K562 (cell line): ENCODE measurements around the gene CMIP. TPM values are rescaled to one million over a fixed set of nuclear protein-coding genes. Genes with fewer than 3 reads are reported as not detected.
A peak's percentile ranks its signal among the peaks of the same experiment; 100 is the strongest.

Experiments used
- ATF3 ChIP-seq, 2 experiments: fragments of 450-650 bp in 1 of 2; sonication (generic) in 1 of 2; formaldehyde crosslinking in 1 of 2; IDR thresholded peaks in 1 of 2; conservative IDR thresholded peaks in 1 of 2; 2 replicates each; pipeline versions ENCODE4 v1.6.1 to v1.8.1; 2016 to 2023; ENCODE audit warnings: mild to moderate bottlenecking in 2 of 2, moderate library complexity in 2 of 2, inconsistent platforms in 1 of 2, missing genetic modification reagents in 1 of 2
- CBFA2T2 ChIP-seq: fragments of 450-650 bp; conservative IDR thresholded peaks from 2 replicates; pipeline ENCODE4 v1.6.1; 2017; ENCODE audit warnings: mild to moderate bottlenecking
- FOXK2 ChIP-seq, 2 experiments: fragments of 450-650 bp; IDR thresholded peaks in 1 of 2; conservative IDR thresholded peaks in 1 of 2; 2 replicates each; pipeline ENCODE4 v1.6.1; 2016; ENCODE audit warnings: low read depth in 2 of 2, mild to moderate bottlenecking in 1 of 2
- HMG20A ChIP-seq: fragments of 450-650 bp; formaldehyde crosslinking; conservative IDR thresholded peaks from 2 replicates; pipeline ENCODE4 v1.4.0; 2020; ENCODE audit warnings: mild to moderate bottlenecking, mixed read lengths
- HMGXB4 ChIP-seq: sonication (generic); formaldehyde crosslinking; IDR thresholded peaks from 2 replicates; pipeline ENCODE4 v1.8.1; 2023; ENCODE audit warnings: mild to moderate bottlenecking, missing genetic modification reagents
- HNRNPK ChIP-seq: fragments of 200-400 bp; formaldehyde crosslinking; IDR thresholded peaks from one replicate; pipeline ENCODE4 v1.6.1; 2018; ENCODE audit warnings: mild to moderate bottlenecking, low read depth, low read length; ENCODE audit not compliant: poor library complexity, severe bottlenecking
- ILF3 ChIP-seq: fragments of 450-650 bp; IDR thresholded peaks from 2 replicates; pipeline ENCODE4 v1.6.1; 2018; ENCODE audit warnings: antibody characterized with exemption, mild to moderate bottlenecking, moderate library complexity, borderline replicate concordance
- MAFG ChIP-seq: fragments of 450-650 bp; conservative IDR thresholded peaks from 2 replicates; pipeline ENCODE4 v1.6.1; 2016; ENCODE audit warnings: missing genetic modification characterization, missing compliant biosample characterization
- PHB ChIP-seq: fragments of 250-450 bp; sonication (Bioruptor Pico); IDR thresholded peaks from 2 replicates; pipeline ENCODE4 v1.5.0; 2021
- RB1 ChIP-seq: fragments of 450-650 bp; IDR thresholded peaks from 2 replicates; pipeline ENCODE4 v1.6.1; 2017; ENCODE audit warnings: low read depth, mild to moderate bottlenecking
- TEAD4 ChIP-seq, 2 experiments: sonication (generic) in 1 of 2; formaldehyde crosslinking in 1 of 2; IDR thresholded peaks; 2 replicates each; pipeline versions ENCODE4 v1.6.1 to v1.8.0; 2012 to 2022; ENCODE audit warnings: borderline replicate concordance in 1 of 2, inconsistent platforms in 1 of 2, low read length in 1 of 2, mild to moderate bottlenecking in 1 of 2, missing genetic modification reagents in 1 of 2
- TOE1 ChIP-seq, 2 experiments: fragments of 450-650 bp in 1 of 2; sonication (generic) in 1 of 2; formaldehyde crosslinking in 1 of 2; IDR thresholded peaks; 2 replicates each; pipeline versions ENCODE4 v1.7.1 to v1.8.0; 2016 to 2022; ENCODE audit warnings: borderline replicate concordance in 2 of 2, mild to moderate bottlenecking in 2 of 2, antibody characterized with exemption in 1 of 2, inconsistent platforms in 1 of 2, low read depth in 1 of 2, missing genetic modification reagents in 1 of 2, moderate library complexity in 1 of 2
- TRIM24 ChIP-seq, 2 experiments: fragments of 450-650 bp; IDR thresholded peaks; 2 replicates each; pipeline ENCODE4 v1.6.1; 2016
- USF1 ChIP-seq: sonication (generic); formaldehyde crosslinking; IDR thresholded peaks from 2 replicates; pipeline ENCODE4 v1.9.0; 2022; ENCODE audit warnings: mild to moderate bottlenecking, missing genetic modification reagents
- ZBTB5 ChIP-seq: fragments of 450-650 bp; IDR thresholded peaks from 2 replicates; pipeline ENCODE4 v1.6.1; 2017; ENCODE audit warnings: antibody characterized with exemption
- polyA plus RNA-seq, 8 experiments: library from polyadenylated mRNA; depleted of rRNA in 4 of 8; stranded (reverse) in 5 of 8; unstranded in 3 of 8; fragments of >200 nt; fragmentation: Nextera tagmentation in 2 of 8; fragmentation: Illumina TruSeq in 1 of 8; extraction: Ambion mirVana in 2 of 8; extraction: Trizol in 1 of 8; gene quantifications; 2 replicates each; pipeline versions ENCODE4 v1.2.1 to v1.2.3, GENCODE V29; 2011 to 2014; ENCODE audit warnings: inconsistent platforms in 1 of 8, missing spikeins in 1 of 8
- total RNA-seq, 7 experiments: library from RNA; depleted of rRNA in 6 of 7; stranded (reverse); fragments of >200 nt in 6 of 7; fragmentation: Illumina TruSeq in 2 of 7; extraction: Trizol in 2 of 7; gene quantifications; 2 replicates each; pipeline versions ENCODE4 v1.2.1 to v1.2.3, GENCODE V29; 2011 to 2021; ENCODE audit warnings: low replicate concordance in 1 of 7
- TF ChIP-seq, protein P1 (sequence below), 2 experiments: fragments of 450-650 bp; IDR thresholded peaks; 2 replicates each; pipeline ENCODE4 v1.6.1; 2016
- TF ChIP-seq, protein P2 (sequence below): IDR thresholded peaks from 2 replicates; pipeline ENCODE4 v1.6.1; 2012; ENCODE audit warnings: low read depth, low read length, improper control_type of control experiment, borderline replicate concordance

Gene CMIP
- total and polyA plus RNA-seq, 9 of the 15 experiments (the other 6 are each of a cell fraction or from before 2014, with no cell fraction given), result 0.94 to 82.5 (median 10.3) TPM

- TF ChIP-seq ATF3 (IDR thresholded peaks at IDR 0.05) (no peak), ATF3 (CRISPR knock-in tag; conservative IDR thresholded peaks at IDR 0.05) (no peak), HMGXB4 (CRISPR knock-in tag) (no peak), ILF3 (no peak), TEAD4 (IDR thresholded peaks at IDR 0.05; ENCODE audit: low read length) (no peak), TEAD4 (CRISPR knock-in tag; IDR thresholded peaks at IDR 0.05; ENCODE audit: borderline replicate concordance) (no peak), FOXK2 (conservative IDR thresholded peaks at IDR 0.05 in 1 of 2, IDR thresholded peaks at IDR 0.05 in 1 of 2; ENCODE audit: low read depth in 2 of 2) (no peak), TRIM24 (IDR thresholded peaks at IDR 0.05) (no peak), MAFG (tag) (no peak), PHB (no peak), HNRNPK (no peak), HMG20A (CRISPR knock-in tag) (no peak), ZBTB5 (no peak), CBFA2T2 (no peak), TOE1 (IDR thresholded peaks at IDR 0.05; ENCODE audit: borderline replicate concordance) (no peak), TOE1 (CRISPR knock-in tag; IDR thresholded peaks at IDR 0.05; ENCODE audit: borderline replicate concordance, low read depth) (no peak), RB1 (peak; percentile 62; the same call in 1 of the 2 replicates), USF1 (CRISPR knock-in tag) (no peak)
- TF ChIP-seq, protein P1, sequence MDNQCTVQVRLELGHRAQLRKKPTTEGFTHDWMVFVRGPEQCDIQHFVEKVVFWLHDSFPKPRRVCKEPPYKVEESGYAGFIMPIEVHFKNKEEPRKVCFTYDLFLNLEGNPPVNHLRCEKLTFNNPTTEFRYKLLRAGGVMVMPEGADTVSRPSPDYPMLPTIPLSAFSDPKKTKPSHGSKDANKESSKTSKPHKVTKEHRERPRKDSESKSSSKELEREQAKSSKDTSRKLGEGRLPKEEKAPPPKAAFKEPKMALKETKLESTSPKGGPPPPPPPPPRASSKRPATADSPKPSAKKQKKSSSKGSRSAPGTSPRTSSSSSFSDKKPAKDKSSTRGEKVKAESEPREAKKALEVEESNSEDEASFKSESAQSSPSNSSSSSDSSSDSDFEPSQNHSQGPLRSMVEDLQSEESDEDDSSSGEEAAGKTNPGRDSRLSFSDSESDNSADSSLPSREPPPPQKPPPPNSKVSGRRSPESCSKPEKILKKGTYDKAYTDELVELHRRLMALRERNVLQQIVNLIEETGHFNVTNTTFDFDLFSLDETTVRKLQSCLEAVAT (IDR thresholded peaks at IDR 0.05), result no peak
- TF ChIP-seq, protein P2, sequence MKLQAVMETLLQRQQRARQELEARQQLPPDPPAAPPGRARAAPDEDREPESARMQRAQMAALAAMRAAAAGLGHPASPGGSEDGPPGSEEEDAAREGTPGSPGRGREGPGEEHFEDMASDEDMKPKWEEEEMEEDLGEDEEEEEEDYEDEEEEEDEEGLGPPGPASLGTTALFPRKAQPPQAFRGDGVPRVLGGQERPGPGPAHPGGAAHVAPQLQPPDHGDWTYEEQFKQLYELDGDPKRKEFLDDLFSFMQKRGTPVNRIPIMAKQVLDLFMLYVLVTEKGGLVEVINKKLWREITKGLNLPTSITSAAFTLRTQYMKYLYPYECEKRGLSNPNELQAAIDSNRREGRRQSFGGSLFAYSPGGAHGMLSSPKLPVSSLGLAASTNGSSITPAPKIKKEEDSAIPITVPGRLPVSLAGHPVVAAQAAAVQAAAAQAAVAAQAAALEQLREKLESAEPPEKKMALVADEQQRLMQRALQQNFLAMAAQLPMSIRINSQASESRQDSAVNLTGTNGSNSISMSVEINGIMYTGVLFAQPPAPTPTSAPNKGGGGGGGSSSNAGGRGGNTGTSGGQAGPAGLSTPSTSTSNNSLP, result no peak
These were observed 252.5 kb downstream of the CMIP start (continued) for GRCh38 chr16:81696961-81697615.
